NOMO-1 treated with DMSO at 0.1 percent for 48 hours (cell line): ENCODE measurements around the gene CEACAM6.
"Not testable (repeated sequence)": the region's sequence is repeated elsewhere in the genome, so short reads cannot be mapped to it uniquely, and the experiment has no call there.

Experiments
- DNase-seq: peaks from one replicate; lab custom pipeline; 2025; ENCODE audit not compliant: unreplicated experiment; lab: John Stamatoyannopoulos, UW

CEACAM6 gene

GRCh38 chr19:41746593-41747227, 8.6 kb upstream of the CEACAM6 start:
- DNase-seq: peak; percentile 75

- no peak for DNase-seq
Measured at GRCh38 chr19:41748012-41748411, 7.3 kb upstream of the CEACAM6 start.

- not testable (repeated sequence) for DNase-seq
Measured at GRCh38 chr19:41750248-41751134, 4.8 kb upstream of the CEACAM6 start.

GRCh38 chr19:41753159-41753558, 2.2 kb upstream of the CEACAM6 start:
- peak; percentile 27 for DNase-seq

GRCh38 chr19:41753936-41754529, 1.3 kb upstream of the CEACAM6 start:
- DNase-seq: peak; percentile 21

GRCh38 chr19:41758846-41759245, 3.5 kb downstream of the CEACAM6 start:
- no peak for DNase-seq

- DNase-seq: no peak
Measured at GRCh38 chr19:41767115-41767514, 11.8 kb downstream of the CEACAM6 start.

- not testable (repeated sequence) for DNase-seq
Measured at GRCh38 chr19:41768105-41768504, 12.8 kb downstream of the CEACAM6 start.

- DNase-seq: no peak
Measured at GRCh38 chr19:41769608-41770007, 14.3 kb downstream of the CEACAM6 start.

- DNase-seq: no peak
Measured at GRCh38 chr19:41771410-41771809, 16.1 kb downstream of the CEACAM6 start.

- no peak for DNase-seq
Measured at GRCh38 chr19:41774515-41774980, 19.2 kb downstream of the CEACAM6 start.

GRCh38 chr19:41776700-41777099, 21.4 kb downstream of the CEACAM6 start:
- no peak for DNase-seq

- DNase-seq: no peak
Measured at GRCh38 chr19:41783612-41784011, 28.3 kb downstream of the CEACAM6 start.

GRCh38 chr19:41784312-41784711, 29.0 kb downstream of the CEACAM6 start:
- DNase-seq: peak; percentile 40

- DNase-seq: peak; percentile 82
Measured at GRCh38 chr19:41784743-41785142, 29.4 kb downstream of the CEACAM6 start.

GRCh38 chr19:41785653-41786052, 30.3 kb downstream of the CEACAM6 start:
- peak; percentile 96 for DNase-seq

- no peak for DNase-seq
Measured at GRCh38 chr19:41787055-41787454, 31.7 kb downstream of the CEACAM6 start.

- DNase-seq: not testable (repeated sequence)
Measured at GRCh38 chr19:41788518-41788917, 33.2 kb downstream of the CEACAM6 start.

GRCh38 chr19:41789053-41789452, 33.7 kb downstream of the CEACAM6 start:
- DNase-seq: not testable (repeated sequence)

- DNase-seq: peak; percentile 53
Measured at GRCh38 chr19:41792513-41793413, 37.4 kb downstream of the CEACAM6 start.

- DNase-seq: no peak
Measured at GRCh38 chr19:41793414-41793727, 38.0 kb downstream of the CEACAM6 start.
